T47D (cell line): Measurements from ENCODE around the gene CD93.

Experiments used
- DNase-seq, 2 experiments: peaks; one replicate each; pipeline versions ENCODE4 v3.0.0 to v3.0.0-alpha.2; 2011 to 2012; ENCODE audit warnings: low read depth in 1 of 2, low spot score in 1 of 2
- JUND ChIP-seq: IDR thresholded peaks from 2 replicates; pipeline ENCODE4 v1.6.1; 2012; ENCODE audit warnings: low read depth
- in situ Hi-C: cut with HindIII; loops from 2 replicates; pipeline ENCODE4 v1.10.0; 2016; ENCODE audit warnings: low sequenced_read_pairs, low pct_unique_long_range_greater_than_20kb

Gene CD93

GRCh38 chr20:23126281-23127061, 40.3 kb upstream of the CD93 start:
- TF ChIP-seq JUND, result no peak
- DNase-seq, result no peak
- in situ Hi-C loops, result no loop called here

- no peak for DNase-seq
- TF ChIP-seq JUND, result no peak
- in situ Hi-C loops, result no loop called here
Measured at GRCh38 chr20:23125625-23126191, 39.6 kb upstream of the CD93 start.

- no peak for DNase-seq
- TF ChIP-seq JUND, result no peak
- in situ Hi-C loops, result no loop called here
Measured at GRCh38 chr20:23125159-23125558, 39.0 kb upstream of the CD93 start.

- in situ Hi-C loops, result no loop called here
- DNase-seq, result no peak
- TF ChIP-seq JUND, result no peak
Measured at GRCh38 chr20:23123886-23124285, 37.8 kb upstream of the CD93 start.

GRCh38 chr20:23122796-23123655, 36.9 kb upstream of the CD93 start:
- in situ Hi-C loops, result no loop called here
- no peak for DNase-seq
- no peak for TF ChIP-seq JUND

GRCh38 chr20:23122321-23122720, 36.2 kb upstream of the CD93 start:
- TF ChIP-seq JUND, result no peak
- in situ Hi-C loops, result no loop called here

GRCh38 chr20:23121751-23122320, 35.7 kb upstream of the CD93 start:
- in situ Hi-C loops, result no loop called here
- no peak for DNase-seq
- no peak for TF ChIP-seq JUND

More at GRCh38 chr20:23122321-23122720, 36.2 kb upstream of the CD93 start:
- DNase-seq, result no peak

- no peak for DNase-seq
- in situ Hi-C loops, result no loop called here
Measured at GRCh38 chr20:23120936-23121750, 35.0 kb upstream of the CD93 start.

GRCh38 chr20:23120261-23120660, 34.1 kb upstream of the CD93 start:
- in situ Hi-C loops, result no loop called here
- TF ChIP-seq JUND, result no peak
- no peak for DNase-seq

More at GRCh38 chr20:23120936-23121750, 35.0 kb upstream of the CD93 start:
- TF ChIP-seq JUND, result no peak

- DNase-seq, result no peak
- no peak for TF ChIP-seq JUND
- in situ Hi-C loops, result no loop called here
Measured at GRCh38 chr20:23119456-23120216, 33.5 kb upstream of the CD93 start.

GRCh38 chr20:23118766-23119165, 32.6 kb upstream of the CD93 start:
- no peak for DNase-seq
- TF ChIP-seq JUND, result no peak
- in situ Hi-C loops, result no loop called here
